HG02678 (cell line): ENCODE data around the gene USH2A.
A peak's percentile ranks its signal among the peaks of the same experiment; 100 is the strongest.

ENCODE experiments used
- ATAC-seq: cut with Tn5 transposase; IDR thresholded peaks from one replicate; pipeline ENCODE4 v1.9.1; 2021; ENCODE audit warnings: mild to moderate bottlenecking, moderate library complexity; ENCODE audit not compliant: unreplicated experiment

The USH2A gene

DNA sequence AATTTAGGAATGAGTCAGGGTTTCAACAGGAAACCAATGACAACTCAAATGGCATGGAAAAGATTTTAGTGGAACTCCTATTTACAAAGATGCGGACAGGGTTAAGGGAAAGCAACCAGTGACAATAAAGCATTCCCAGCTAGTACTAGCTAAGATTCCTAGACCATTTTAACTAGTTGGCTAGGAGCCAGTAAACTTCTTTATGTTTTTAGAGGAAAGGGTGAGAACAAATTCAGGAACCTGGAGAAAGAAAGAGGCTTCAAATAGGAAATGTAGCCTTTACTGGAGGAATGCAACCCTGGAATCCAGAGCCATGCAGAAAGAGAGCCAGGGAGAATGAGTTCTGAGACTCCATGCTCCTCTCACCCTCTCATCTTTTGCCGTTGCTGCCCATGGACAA is 439.6 kb downstream of the USH2A start:
- ATAC-seq: no peak

GRCh38 chr1:215971793-215972441 is 451.3 kb downstream of the USH2A start:
- no peak for ATAC-seq

GRCh38 chr1:215970406-215970805 is 452.8 kb downstream of the USH2A start:
- no peak for ATAC-seq

DNA sequence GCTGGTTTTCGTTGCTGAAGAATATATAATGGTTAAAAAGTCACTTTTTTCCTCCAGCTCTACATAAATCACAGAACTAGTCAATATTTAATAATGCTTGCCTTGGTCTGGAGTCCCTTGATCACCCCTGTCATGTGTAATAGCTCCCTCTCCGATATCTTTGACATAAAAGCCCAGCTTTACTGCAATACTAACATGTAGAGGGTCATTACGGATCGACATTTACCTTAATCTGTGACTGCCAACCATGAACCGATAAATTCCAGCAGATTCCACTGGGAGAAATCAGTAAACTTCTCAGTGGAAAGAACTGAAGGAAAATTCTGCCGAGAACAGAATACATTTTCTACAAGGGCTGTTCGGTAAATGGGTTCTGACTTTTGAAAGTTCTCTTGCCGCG is 459.6 kb downstream of the USH2A start:
- ATAC-seq: no peak

GRCh38 chr1:215963040-215963439 is 460.2 kb downstream of the USH2A start:
- no peak for ATAC-seq

DNA sequence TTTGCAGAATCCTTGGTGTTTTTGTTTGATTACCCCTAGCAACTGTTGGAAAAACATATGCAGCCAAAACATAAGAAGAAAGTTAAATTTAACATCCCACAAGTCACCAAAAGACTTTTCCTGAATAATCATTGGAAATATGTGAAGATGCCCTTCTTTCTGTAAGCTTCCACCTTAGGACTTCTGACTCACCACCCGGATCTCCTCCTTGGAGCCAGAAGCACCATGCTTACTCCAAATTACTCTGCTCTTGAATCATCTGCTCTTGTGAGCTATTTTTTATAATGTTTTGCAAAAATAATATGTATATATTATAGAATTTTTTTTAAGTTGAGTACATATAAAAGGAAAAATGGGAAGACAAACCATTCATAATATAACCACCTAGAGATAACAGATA is 464.4 kb downstream of the USH2A start:
- no peak for ATAC-seq

DNA sequence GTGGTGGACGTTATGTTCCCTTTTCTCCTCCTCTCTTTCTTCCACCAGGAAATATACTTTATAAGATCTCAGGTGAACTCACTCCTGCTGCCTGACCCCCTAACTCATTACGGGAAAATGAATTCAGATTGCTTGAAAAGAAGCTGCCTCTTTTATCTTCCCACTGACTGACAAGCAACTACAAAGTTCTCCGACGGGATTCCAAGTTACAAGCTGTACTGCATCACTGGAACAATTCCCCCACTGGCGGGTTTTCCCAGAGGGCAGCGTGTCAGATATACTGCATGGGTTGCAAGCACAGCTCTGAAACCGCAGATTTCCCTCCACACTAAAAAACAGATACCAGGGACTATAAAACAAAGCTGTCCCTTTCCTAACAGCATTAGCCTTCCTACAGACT is 465.6 kb downstream of the USH2A start:
- ATAC-seq: no peak

DNA sequence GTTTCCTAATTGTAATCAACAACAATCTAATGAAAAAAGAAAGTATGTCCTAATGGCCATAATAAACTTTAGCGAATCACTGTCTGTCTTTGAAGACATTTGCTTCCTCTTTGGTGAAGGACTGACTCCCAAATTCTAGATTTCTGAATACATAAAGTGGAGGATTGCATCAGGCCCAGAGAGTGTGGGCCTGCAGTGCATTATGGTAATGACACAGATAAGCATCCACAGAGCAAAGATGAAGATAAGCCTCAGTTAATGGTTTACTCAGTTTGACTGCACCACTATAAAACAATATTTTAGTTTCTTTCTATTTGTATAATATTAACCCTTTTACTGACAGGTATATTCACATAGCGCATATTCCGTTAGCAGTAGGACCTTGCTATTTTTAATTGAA is 490.7 kb downstream of the USH2A start:
- no peak for ATAC-seq

GRCh38 chr1:215926670-215927069 is 496.6 kb downstream of the USH2A start:
- ATAC-seq: no peak

- ATAC-seq: no peak
Observed at GRCh38 chr1:215923129-215923824, 500.0 kb downstream of the USH2A start.

- no peak for ATAC-seq
Observed at GRCh38 chr1:215911406-215911968, 511.8 kb downstream of the USH2A start.

DNA sequence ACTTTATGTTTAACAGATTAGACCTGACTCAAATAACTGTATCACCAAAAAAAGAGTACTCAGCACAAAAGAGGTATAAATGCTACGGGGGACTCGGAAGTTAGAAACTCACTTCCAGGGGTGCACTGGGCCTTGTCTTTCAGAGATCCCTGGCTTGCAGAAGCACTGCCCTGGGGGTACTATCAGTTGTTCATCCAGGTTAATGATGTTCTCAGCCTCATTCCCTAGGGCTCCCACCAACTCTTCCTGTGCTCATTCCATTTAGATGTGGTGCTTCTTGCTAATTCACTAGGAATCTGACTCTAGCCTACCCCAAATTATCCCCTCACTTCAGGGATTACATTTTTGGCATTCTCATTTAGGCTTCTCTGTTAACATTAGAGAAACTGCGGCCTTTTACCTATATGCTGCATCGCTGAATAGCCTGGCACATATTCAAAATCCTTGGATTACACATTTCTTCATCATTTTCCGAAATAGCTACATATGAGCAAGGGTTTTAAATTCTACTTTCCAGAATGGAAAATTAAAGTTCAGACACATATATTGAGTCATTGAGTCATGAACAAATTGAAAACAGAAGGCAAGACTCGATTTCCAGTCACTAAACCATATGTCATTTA is 517.6 kb downstream of the USH2A start:
- ATAC-seq: no peak

DNA sequence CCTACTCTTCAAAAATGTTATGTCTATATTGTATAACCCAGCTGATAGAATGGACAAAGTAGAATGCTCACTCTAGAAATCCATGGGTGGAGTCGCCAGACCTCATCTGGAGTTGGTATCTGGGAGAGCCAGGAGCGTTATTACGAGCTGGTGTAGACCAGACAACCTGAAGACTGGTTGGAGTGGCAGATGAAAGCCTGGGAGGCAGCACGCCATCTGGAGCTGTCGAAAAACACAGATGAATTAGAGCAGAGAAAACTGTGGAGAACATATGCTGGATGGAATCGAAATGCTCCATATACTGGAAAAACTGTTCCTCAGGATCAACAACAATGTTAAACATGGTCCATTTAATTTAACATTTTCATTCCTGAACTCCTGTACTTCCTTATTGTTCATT is 522.6 kb downstream of the USH2A start:
- ATAC-seq: no peak

DNA sequence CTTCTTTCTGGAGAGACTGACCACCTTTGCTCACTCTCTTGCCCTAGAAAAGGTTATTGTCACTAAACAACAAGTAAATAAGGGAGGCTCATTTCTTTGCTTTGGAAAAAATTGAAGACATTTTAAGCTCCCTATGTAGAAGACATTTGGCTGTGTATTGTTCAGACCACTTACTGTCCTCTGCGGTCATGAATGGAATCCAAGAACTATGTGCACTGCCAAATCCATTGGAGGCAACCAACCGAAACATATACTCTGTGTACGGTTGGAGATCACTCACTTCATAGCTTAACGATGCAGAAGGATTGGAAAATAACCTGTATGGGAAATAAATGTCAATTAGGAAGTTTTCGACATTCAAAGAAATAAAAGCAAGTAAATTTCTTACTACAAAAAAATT is 523.3 kb downstream of the USH2A start:
- ATAC-seq: no peak

DNA sequence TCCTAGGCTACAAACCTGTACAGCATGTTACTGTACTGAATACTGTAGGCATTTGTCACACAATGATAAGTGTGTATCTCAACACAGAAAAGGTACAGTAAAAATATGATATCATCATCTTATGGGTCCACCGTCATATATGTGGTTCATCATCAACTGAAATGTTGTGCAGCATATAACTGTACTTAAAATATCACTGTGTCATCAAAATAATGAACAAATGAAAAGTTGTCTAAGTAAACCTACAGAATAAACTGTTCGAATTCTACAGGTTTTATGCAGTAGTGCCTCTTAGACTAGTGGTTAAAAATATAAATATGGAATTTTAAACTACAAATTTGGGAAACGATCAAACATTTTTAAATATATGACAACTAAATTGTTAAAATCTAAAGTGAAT is 527.4 kb downstream of the USH2A start:
- ATAC-seq: no peak

GRCh38 chr1:215895276-215895675 is 528.0 kb downstream of the USH2A start:
- ATAC-seq: no peak

DNA sequence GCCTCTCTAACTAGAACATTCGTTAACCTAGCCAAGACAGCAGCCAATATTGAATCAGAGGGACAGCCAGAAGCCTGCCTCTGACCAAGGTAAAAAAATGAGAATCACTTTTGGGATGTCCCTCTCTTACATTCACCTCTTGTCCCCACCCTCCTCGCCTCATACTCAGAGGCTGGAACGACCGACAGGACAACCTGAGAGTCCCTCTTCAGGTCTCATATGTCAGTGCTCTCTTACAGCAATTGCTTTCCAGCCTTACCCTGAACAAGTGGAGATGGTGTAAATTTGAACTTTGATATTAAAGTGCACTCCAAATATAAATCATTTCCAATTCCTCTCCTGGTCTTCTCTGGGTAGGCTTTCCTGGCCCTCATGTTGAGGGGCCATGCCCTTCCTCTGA is 528.6 kb downstream of the USH2A start:
- ATAC-seq: no peak

DNA sequence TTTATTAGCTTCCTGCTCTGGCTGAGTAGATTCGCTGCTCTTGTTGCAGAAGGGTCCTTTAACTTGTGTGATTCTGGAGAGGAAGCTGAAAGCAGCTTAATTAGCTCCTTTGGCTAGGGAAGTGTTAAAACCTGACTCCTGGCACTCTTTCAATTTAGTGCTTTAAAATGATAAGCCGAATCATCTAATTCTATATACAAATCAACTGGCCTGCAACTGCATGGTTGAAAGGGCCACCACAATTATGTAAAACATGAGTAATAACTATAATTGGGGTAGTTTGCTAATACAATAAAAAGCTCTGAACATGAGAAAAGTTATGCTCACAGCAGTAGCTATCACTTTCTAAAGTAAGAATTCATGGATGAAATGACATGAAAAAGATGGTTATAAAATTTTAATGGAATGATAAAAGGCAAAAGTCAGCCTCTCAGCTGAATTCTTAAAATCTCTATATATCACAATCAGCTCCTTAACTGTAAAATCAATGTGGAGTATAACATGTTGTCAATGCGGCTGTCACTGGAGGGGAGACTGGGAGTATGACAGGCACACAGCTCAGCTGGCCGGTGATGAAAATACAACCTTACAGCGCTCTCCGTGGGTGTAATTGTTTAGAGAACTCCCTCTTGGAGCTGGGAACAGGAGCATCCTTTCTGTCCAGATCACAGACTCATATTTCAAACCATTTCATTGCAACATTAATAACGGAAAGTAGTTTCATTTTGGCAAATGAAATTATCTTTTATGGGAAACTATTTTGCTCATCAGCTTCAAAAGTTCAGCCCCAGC is 531.8 kb downstream of the USH2A start:
- ATAC-seq: no peak

DNA sequence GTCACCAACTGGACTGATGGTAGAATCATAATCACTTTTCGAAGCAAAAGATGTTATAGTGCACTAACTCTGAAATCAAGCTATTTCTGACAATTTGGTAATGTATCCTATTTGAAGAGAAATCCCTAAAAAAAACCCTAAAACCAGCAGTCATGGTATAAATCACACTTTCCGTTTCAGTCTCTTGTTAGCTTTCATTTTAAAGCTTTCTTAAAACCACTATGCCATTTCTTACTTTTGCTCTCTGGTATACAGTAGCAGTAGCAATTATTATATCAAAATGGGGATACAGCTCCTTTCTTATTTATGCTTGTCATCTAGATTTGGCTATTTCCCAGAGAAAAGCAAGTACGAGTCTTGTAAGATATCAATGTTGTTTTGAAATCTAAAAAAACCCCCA is 532.8 kb downstream of the USH2A start:
- peak; percentile 62 for ATAC-seq

DNA sequence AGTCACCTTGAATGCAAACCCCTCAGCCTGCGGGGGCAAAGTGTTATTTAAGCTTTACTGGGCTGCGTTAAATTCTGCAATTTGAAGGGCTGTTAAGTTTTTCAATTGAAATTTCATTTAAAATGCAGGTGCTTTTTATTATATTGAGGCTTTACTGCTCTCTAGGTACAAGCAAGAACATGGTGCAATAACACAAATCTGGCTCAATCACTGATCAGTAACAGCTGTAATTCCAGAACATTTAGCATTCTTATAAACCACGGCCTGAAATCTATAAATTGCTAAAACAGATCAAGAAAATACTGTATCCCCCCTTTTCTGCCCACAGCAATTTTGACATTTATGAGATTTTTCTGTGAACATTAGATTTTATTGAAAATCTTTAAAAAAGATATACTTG is 533.4 kb downstream of the USH2A start:
- ATAC-seq: no peak

GRCh38 chr1:215888159-215888558 is 535.1 kb downstream of the USH2A start:
- ATAC-seq: no peak
